ENCODE measurements around the gene CFAP70.
"Not testable (repeated sequence)": the region's sequence is repeated elsewhere in the genome, so short reads cannot be mapped to it uniquely, and the experiment has no call there.

CFAP70 gene

GRCh38 chr10:73344269-73344668, 14.4 kb downstream of the CFAP70 start:
- no peak for DNase-seq (ENCODE audit: extremely low spot score, insufficient read length, low read depth)

GRCh38 chr10:73340121-73340520, 18.5 kb downstream of the CFAP70 start:
- DNase-seq (ENCODE audit: extremely low spot score, insufficient read length, low read depth) (no peak), FAIRE-seq (no peak)

More at GRCh38 chr10:73344269-73344668, 14.4 kb downstream of the CFAP70 start:
- no peak for FAIRE-seq

GRCh38 chr10:73339436-73339835, 19.2 kb downstream of the CFAP70 start:
- DNase-seq (ENCODE audit: extremely low spot score, insufficient read length, low read depth) (no peak), FAIRE-seq (no peak)

GRCh38 chr10:73338801-73339368, 19.8 kb downstream of the CFAP70 start:
- DNase-seq (ENCODE audit: extremely low spot score, insufficient read length, low read depth) = no peak
- no peak for FAIRE-seq

- FAIRE-seq (no peak), DNase-seq (ENCODE audit: extremely low spot score, insufficient read length, low read depth) (no peak)
Measured at GRCh38 chr10:73333202-73333601, 25.5 kb downstream of the CFAP70 start.

GRCh38 chr10:73332379-73332778, 26.3 kb downstream of the CFAP70 start:
- DNase-seq (ENCODE audit: extremely low spot score, insufficient read length, low read depth) (no peak), FAIRE-seq (no peak)

- not testable (repeated sequence) for FAIRE-seq; DNase-seq (ENCODE audit: extremely low spot score, insufficient read length, low read depth)
Measured at GRCh38 chr10:73328523-73328922, 30.1 kb downstream of the CFAP70 start.

GRCh38 chr10:73325290-73325689, 33.4 kb downstream of the CFAP70 start:
- not testable (repeated sequence) for DNase-seq (ENCODE audit: extremely low spot score, insufficient read length, low read depth); FAIRE-seq

GRCh38 chr10:73323582-73323981, 35.1 kb downstream of the CFAP70 start:
- FAIRE-seq; DNase-seq (ENCODE audit: extremely low spot score, insufficient read length, low read depth): not testable (repeated sequence)

GRCh38 chr10:73310475-73310874, 48.2 kb downstream of the CFAP70 start:
- no peak for DNase-seq (ENCODE audit: extremely low spot score, insufficient read length, low read depth)
- no peak for FAIRE-seq

GRCh38 chr10:73307203-73307800, 51.4 kb downstream of the CFAP70 start:
- FAIRE-seq = no peak
- no peak for DNase-seq (ENCODE audit: extremely low spot score, insufficient read length, low read depth)

GRCh38 chr10:73306171-73306708, 52.4 kb downstream of the CFAP70 start:
- FAIRE-seq = no peak
- DNase-seq (ENCODE audit: extremely low spot score, insufficient read length, low read depth) = no peak

- FAIRE-seq (no peak), DNase-seq (ENCODE audit: extremely low spot score, insufficient read length, low read depth) (no peak)
Measured at GRCh38 chr10:73296946-73297345, 61.7 kb downstream of the CFAP70 start.

- FAIRE-seq (no peak), DNase-seq (ENCODE audit: extremely low spot score, insufficient read length, low read depth) (no peak)
Measured at GRCh38 chr10:73293461-73293860, 65.2 kb downstream of the CFAP70 start.

GRCh38 chr10:73289958-73290357, 68.7 kb downstream of the CFAP70 start:
- no peak for FAIRE-seq
- no peak for DNase-seq (ENCODE audit: extremely low spot score, insufficient read length, low read depth)

GRCh38 chr10:73287441-73287840, 71.2 kb downstream of the CFAP70 start:
- no peak for DNase-seq (ENCODE audit: extremely low spot score, insufficient read length, low read depth)
- no peak for FAIRE-seq

GRCh38 chr10:73281097-73281496, 77.6 kb downstream of the CFAP70 start:
- FAIRE-seq (no peak), DNase-seq (ENCODE audit: extremely low spot score, insufficient read length, low read depth) (no peak)

- FAIRE-seq (no peak), DNase-seq (ENCODE audit: extremely low spot score, insufficient read length, low read depth) (no peak)
Measured at GRCh38 chr10:73264423-73264822, 94.2 kb downstream of the CFAP70 start.

- DNase-seq (ENCODE audit: extremely low spot score, insufficient read length, low read depth) = no peak
- FAIRE-seq = peak; percentile 56
Measured at GRCh38 chr10:73263693-73264347, 94.8 kb downstream of the CFAP70 start.

- FAIRE-seq (no peak), DNase-seq (ENCODE audit: extremely low spot score, insufficient read length, low read depth) (no peak)
Measured at GRCh38 chr10:73262880-73263555, 95.6 kb downstream of the CFAP70 start.
